Activated CD4-positive, alpha-beta T cell treated with anti-CD3 and anti-CD28 coated beads for 1 hour (primary cell): ENCODE results near the gene MAMDC2.
"Not testable (repeated sequence)": the region's sequence is repeated elsewhere in the genome, so short reads cannot be mapped to it uniquely, and the experiment has no call there.

ENCODE experiments used
- DNase-seq: peaks from one replicate; pipeline ENCODE4 v3.0.0-alpha.2; 2020

The MAMDC2 gene

DNA sequence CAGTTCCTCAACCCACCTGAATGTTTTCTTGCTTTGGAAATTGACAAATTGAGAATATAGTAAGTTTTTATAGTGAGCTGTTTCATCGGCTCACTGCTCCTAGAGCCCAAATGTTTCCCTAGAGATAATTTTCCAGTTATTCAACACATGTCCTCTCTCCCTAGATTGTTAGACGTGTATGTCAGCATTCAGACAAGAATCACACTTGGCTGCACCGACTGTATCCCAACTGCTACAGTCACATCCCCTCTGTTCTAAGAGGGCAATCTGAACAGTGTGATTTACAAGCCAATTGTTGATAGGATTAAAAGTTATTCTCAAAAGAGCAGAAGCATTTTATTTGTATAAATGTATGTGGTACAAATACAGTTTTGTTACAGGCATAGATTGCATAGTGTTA lies 93.9 kb downstream of the MAMDC2 start:
- no peak for DNase-seq

DNA sequence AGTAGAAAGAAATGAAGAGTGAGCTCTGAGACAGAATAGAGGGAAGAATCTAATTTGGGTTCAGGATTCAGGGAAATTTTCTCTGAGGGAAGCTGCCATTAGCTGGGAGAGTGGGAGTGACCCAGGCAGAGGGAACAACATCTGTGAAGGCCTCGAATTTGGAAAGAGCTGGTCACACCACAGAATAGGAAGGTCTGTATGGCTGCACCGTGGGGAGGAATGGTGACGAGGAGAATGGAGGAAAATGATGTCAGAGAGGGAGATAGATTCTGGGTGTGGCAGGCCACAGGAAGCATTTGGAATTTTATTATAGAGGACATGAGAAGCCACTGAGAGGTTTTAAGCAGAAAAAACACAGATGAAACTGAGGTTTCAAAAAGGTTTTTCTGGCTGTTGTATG lies 98.5 kb downstream of the MAMDC2 start:
- no peak for DNase-seq

DNA sequence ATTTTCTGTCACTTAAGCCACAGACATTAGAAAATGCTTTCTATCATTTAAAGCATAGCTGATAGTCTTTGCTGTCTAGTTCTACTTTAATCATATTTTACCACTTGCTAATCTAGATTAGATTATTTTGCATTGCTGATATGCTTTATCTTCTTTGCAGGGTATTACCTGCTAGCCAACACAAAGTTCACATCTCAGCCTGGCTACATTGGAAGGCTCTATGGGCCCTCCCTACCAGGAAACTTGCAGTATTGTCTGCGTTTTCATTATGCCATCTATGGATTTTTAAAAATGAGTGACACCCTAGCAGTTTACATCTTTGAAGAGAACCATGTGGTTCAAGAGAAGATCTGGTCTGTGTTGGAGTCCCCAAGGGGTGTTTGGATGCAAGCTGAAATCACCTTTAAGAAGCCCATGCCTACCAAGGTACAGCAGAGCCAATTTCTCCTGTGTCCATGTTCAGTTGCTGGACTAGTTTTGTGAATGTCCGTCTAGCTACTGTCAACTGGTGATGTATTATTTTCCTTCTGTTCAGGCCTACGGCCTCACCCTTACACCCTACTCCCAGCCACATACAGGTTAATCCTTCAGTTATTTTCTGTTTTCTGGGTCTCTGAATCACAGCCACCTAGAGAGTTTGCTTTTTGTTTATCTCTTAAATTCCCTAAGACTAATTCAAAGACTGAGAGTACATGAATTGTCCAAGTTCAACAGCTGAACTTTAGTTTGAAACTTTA lies 99.9 kb downstream of the MAMDC2 start:
- DNase-seq = no peak

DNA sequence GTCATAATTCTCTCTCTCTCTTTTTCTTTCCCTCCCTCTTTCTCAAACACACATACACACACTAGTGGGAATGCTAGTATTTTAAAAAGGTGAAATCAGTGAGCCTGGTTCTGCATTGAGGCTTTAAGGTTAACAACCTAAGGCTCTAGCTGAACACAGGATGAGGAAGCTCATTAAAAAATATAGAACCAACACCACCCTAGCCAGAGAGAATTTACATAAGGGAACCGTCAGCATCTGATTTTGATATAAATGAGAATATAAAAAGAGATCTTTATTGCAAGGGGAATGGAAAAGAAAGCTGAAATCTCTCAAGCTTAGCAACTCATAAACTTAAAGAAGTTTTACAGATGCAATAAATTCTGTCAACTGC lies 100.5 kb downstream of the MAMDC2 start:
- DNase-seq = no peak

DNA sequence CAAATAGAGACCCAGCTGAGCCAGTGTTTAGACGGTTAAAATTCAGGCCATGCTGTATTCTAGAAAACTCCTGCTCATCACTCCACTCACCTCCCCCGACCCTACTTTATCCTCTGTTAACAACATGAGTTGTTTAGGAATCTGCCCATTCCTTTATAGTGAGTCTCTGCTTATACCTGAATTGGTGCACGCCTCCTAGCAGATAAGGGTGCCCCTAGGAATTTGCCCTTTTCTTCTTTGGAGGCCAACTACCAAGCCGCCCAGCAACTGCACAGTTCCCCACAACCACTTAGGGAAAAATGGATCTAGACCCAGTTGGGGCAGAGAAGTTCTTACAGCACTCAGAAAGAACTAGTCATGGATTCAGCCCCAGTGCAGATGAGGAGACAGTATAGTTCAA lies 102.3 kb downstream of the MAMDC2 start:
- no peak for DNase-seq

DNA sequence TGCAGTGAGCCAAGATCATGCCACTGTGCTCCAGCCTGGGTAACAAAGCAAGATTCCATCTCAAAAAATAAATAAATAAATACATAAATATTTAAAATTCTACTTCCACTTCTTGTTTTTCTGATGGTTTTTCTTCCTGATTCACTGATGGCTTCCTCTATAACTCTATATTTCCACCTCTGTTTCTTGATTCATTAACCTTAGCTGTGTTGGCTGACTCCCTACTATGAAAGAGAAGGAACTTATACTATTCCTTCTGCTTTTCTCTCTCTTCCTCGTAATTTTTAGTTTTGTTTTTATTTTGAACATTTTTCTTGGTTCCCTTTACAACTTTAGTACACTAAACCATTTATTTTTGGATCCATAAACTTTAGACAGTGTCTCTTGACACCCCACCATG lies 103.5 kb downstream of the MAMDC2 start:
- no peak for DNase-seq

DNA sequence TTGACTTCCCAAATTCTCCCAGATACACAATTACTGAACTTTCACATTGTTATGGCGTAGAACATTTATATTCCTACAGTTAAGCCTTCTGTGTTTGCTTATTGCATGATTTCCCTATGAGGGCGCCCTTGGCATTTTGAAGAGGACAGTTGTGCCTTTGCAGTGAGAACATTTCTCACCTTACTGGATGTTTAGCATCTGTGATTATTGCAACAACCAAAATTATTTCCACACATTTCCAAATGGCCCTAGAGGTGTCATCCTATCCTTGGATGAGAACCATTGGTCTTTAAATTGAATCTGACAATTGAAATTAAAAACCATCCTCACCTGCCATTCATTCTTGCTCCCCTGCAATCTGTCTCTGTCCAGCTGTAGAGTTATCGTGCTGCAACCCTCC lies 104.0 kb downstream of the MAMDC2 start:
- DNase-seq = no peak

DNA sequence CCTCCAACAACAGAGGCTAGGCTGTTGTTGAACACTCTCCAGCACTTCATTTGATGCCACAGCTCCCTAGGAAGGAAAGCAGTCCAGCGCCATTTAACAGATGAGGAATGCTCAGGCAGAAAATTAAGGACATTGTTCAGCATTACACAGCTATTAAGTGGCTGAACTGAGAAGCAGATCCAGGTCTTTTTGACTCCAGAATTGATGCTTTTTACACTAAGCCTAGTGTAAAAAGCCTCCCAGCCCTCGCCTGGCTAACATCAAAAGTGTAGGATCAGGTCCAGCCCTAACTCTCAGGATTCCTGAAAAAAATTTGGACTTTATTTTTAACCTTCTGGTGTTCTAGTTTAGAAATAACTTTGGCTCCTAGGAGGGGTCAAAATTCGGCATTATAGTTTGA lies 108.7 kb downstream of the MAMDC2 start:
- DNase-seq = no peak

DNA sequence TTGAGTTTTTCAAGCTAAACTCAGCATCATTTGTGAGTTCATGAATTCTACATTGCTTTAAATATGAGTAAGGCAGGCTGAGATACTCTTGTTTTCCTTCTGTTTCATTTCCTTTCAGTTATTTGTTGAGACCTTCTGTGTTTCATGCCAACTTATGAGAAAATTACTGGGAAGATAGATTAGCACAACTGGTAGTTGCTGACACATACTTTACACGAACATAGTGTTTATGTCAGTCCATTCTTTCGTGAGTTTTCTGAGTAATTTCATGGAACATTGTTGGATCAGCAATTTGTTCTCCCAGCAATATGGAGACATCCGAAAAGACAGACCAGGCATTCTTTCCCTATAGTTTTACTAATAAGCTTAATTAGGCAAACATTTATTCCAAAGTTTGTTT lies 113.1 kb downstream of the MAMDC2 start:
- DNase-seq = no peak

DNA sequence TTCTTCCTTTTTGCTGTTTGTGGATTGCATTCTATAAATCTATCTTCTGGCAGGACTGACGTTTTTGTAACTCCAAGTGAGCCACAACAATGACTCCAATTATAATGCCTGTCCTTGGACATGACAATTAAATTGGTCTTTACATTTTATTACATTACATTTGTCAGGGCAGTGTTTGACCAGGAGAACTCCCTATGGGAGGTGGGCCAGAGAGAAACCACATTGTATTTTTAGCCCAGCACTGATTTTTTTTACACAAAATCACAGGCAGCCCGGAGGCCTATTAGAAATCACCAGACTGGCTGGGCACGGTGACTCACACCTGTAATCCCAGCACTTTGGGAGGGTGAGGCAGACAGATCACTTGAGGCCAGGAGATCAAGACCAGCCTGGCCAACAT lies 116.0 kb downstream of the MAMDC2 start:
- DNase-seq = no peak

DNA sequence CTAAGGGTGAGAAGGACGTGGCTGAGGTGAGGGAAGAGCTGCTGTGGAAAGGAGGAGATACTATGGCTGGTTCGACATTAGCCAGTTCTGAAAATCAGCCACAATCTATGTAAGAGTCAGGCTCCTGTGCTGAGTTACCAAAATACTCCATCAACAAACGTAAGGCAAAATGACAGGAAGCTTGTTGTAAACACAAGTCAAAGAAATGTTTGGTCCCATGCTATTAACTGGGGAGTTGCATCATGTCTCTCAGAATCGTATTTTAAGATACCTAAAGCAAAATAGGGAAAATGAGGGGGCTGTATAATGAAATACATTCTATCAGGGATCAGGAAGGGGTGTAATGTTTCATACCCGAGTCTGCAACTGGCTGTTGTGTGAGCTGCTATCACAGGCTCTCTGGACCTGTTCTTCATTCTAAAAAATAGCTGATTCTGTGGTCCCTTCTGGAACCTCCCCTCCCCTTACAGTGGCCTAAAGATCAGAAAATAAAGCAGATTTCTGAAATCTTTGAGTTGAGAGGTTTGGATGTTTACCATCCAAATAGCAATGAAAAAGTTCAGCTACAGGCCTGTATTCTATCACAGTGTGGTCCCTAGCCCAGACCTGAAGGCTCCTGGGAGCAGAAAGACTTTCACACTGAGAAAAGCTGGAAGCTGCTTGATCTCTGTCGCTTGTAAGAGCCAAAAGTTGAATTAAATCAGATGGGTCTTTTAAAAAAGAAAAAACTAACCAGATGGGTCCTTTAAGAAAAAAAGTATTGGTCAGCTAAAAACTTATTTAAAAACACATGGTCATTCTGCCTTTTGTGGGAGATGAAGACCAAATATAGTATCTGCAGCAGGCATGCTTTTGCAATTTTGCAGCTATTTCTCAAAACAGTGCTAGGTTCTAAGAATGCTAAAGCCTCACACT lies 117.3 kb downstream of the MAMDC2 start:
- DNase-seq = no peak

DNA sequence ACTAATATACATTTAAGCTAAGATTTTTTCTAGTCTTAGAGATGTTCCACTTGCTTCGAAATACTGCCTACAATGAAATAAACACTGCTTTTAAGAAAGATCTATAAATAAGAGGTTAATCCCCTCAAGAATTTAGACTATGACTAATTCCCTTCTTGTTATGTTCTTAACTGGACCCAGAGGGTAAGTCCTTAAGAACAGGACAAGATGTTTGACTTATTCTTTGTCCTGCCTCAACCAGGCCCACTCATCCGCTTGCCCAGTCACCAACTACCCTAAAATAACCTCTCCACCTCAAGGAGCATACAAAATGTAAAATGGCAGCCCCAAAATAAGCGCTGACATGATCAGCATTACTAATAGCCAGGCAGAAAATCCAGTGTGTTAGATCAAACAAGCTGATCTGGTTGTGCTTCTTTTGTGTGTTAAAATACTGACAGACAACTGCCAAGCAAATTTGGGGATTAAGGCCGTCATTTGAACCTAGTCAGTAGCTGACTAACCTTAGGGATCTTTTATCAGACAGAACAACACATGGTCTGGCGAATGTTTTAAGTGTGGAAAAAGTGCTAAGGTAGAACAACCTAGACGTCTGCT lies 121.5 kb downstream of the MAMDC2 start:
- DNase-seq = no peak

DNA sequence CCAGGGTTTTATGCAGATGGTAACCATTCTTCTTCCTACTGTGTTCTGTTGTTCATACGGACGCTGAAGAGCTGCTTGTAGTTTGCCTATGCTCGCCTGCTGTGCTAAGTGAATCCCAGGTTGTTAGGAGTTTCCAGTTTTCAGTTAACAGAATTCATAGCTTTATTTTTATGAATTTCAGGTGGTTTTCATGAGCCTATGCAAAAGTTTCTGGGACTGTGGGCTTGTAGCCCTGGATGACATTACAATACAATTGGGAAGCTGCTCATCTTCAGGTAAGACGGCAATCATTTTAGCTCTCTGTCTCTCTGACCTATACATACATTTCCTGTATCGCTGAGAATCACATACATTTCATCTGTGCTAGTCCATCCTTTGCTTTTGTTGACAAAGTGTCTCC lies 124.9 kb downstream of the MAMDC2 start:
- no peak for DNase-seq

DNA sequence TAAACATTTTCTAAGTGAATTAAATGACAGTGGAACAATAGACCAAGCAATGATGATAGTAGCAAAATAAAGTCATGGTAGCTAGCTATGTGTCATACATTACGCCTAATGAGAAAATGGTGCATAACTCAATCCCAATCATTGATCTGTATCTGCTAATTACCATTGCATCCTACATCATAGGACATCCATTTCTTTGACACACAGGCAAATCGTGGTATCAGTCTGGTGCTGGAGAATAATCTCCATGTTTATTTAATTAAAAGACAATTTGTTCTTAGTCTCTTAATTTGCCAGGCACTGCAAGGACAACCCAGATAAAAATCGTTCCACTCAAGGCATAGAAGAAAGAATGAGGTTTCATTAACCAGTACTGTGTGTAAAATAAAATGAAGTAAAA lies 125.6 kb downstream of the MAMDC2 start:
- DNase-seq = no peak

DNA sequence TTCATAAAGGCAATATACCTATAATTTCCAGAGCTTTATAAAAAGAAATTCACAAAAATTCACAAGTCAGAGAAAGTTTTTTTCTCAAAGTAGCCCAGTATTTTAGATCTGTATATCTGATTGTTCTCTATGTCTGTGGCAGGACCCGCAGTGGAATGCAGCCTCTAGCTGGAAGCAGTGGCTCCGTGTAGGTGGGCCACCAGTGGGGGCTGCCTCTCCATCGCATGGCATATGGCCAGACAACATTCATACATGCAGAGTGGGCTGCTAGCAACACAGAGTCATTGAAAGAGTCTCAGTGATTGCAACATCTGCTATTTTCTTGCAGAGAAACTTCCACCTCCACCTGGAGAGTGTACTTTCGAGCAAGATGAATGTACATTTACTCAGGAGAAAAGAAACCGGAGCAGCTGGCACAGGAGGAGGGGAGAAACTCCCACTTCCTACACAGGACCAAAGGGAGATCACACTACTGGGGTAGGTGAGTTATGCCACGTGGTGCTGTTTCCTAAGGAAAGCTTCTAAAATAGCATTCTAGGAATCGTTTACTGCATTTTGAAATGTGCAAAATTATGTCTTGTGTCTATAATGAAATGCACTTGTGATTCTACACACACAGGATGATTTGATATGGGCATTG lies 126.6 kb downstream of the MAMDC2 start:
- no peak for DNase-seq

DNA sequence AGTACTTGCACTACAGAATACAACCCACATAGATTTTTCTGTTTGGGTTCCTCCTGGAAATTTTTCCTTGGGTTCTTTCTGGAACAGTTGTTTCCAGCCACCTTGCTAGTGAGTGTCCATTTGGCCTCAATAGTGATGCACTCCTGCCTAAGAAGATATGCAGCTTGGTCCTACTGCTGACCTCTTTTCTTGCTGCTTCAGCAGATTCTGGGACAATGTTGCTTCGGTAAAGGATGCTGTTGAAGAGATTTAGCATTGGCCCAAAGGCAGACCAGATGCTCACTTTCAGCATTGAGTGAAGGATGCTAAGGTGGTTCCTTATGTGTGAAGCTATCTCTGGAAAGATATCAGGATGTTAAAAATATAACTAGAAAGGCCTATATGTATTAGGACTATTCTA lies 128.9 kb downstream of the MAMDC2 start:
- DNase-seq = no peak

DNA sequence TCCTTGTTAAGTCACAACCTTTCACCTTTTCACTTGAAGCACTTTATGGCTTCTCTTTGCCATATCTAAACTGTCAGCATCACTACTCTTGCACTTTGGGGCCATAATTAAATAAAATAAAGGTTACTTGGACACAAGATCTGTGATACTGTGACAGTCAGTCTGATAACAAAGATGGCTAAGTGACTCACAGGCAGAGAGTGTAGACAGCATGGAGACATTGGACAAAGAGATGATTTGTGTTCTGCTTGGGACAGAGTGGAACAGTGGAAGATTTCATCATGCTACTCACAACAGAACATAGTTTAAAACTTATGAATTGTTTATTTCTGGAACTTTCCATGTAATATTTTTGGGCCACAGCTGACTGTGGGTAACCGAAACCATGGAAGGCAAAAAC lies 133.5 kb downstream of the MAMDC2 start:
- DNase-seq = no peak

DNA sequence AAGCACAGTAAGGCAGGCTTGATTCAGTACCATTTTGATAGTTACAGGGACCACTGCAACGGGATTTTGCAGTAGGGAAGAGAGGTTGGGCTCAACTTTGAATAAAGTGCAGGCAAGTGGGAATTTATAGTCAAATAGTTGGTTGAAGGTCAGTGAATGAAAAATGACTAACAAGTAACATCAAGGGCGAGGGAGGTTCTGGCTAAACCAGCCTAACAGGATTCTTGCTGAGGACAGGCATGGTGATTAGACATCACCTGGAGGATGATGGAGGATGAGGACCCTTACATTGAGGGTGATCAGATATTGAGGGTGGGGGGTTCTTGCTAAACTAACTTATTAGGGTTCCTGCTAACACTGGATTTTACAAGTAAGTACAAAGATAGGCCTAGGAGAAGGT lies 149.1 kb downstream of the MAMDC2 start:
- DNase-seq = no peak

DNA sequence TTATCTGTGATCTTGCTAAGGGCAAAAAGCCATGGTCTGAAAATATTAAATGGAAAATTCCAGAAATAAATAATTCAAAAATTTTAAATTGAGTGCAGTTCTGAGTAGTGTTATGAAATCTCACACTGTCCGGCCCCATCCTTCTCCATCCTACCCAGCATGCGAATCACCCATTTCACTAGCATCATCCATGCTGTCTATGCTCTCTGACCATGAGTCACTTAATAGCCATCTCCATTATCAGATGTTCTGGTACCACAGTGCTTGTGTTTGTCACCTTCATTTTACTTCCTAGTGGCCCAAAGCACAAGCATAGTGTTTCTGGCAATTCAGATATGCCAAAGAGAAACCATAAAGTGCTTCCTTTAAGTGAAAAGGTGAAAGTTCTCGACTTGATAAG lies 151.8 kb downstream of the MAMDC2 start:
- no peak for DNase-seq

DNA sequence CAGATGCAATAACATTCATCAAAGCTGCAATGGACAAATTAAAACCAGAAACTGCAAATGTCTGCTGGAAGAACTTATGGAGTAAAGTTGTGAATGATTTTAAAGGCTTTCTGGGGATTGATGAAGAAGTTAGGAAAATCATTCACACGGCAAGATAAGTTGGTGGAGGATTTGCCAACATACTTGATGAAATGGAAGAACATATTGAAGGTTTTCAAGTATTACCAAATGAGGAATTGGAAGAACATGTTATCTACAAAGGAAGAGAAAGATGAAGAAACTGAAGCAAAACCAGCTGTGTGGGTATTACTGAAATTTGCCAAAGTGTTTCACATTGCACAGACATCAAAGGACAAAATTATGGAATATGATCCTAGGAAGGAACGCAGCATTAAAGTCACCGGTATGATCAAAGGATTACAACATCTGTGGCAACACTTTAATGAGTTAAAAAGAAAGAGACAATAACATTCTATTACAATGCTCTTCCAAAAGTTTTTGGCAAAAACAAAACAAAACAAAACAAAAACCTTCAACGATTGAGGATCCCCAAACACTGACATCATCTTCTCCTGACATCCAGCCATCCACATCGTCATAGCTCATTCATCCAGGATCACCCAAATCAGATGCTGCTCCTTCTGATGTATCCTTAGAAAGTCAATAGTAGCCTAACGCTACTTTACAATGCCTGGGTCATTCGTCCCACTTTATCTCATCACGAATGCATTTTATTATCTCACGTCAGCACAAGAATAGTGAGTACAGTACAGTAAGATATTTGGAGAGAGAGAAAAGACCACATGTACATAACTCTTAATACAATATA lies 153.8 kb downstream of the MAMDC2 start:
- DNase-seq = no peak

DNA sequence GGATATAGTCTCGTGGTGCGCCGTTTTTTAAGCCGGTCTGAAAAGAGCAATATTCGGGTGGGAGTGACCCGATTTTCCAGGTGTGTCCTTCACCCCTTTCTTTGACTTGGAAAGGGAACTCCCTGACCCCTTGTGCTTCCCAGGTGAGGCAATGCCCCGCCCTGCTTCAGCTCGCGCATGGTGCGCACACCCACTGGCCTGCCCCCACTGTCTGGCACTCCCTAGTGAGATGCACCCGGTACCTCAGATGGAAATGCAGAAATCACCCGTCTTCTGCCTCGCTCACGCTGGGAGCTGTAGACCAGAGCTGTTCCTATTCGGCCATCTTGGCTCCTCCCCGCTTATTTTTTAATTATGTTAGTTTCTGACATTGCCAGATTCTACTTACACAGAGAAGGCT lies 161.1 kb downstream of the MAMDC2 start:
- not testable (repeated sequence) for DNase-seq

DNA sequence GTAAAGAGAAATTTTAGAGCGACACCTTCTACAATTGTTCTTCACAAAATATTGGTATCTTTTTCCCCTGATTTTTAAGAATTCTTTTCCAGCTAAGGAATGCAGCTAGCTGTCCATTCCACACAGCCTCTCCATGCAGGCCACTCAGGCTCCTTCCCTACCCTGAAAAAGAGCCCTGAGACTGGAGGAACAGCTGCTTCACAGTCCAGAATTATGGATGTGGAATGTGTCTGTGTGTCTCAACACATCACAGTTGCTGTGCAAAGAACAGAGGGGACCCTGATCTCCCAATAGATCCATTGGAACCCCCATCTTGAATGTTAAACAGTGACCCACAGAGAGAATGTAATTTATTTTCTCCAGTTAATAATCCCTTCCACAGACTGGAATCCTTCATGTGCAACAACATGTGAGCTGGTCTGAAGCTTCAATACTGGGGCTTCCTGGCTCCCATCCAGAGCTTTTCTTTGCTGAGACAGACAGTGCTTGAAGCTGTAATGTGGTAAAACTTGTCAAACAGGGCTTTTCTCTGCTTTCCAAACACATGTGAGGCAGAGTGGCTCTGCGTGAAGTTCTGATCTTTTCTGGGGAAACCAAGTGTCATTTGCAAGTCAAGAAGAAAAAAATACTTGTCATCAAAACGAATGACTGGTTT lies 161.8 kb downstream of the MAMDC2 start:
- DNase-seq = no peak
